IMR-90 (cell line): ENCODE measurements around the gene FAM163B. TPM values are rescaled to one million over a fixed set of nuclear protein-coding genes. Genes with fewer than 3 reads are reported as not detected.

Experiments used
- ATAC-seq: fragments of 200-7000 bp; cut with Tn5 transposase; 2 replicates; pipeline ENCODE4 v1.9.1; 2020; ENCODE audit warnings: low read depth, mild to moderate bottlenecking, moderate library complexity
- BruUV-seq: library from RNA; stranded (reverse); fragments of 400-500 nt; replicated peaks from 2 replicates; lab custom pipeline; 2021; lab: Mats Ljungman, UMichigan
- CTCF ChIA-PET: fragments of 300-600 bp; formaldehyde crosslinking; extraction: SDS; loops from one replicate; lab custom pipeline; 2021; ENCODE audit warnings: antibody characterized with exemption; lab: Yijun Ruan, JAX
- POLR2A ChIA-PET: fragments of 300-600 bp; sonication (Branson Sonifier 250); formaldehyde crosslinking; loops from one replicate; lab custom pipeline; 2022; ENCODE audit warnings: antibody characterized with exemption; ENCODE audit not compliant: unreplicated experiment; lab: Charles Lee
- DNase-seq: peaks from one replicate; pipeline ENCODE4 v3.0.0; 2013
- H2AFZ ChIP-seq: replicated peaks from 2 replicates; pipeline ENCODE3; 2013; ENCODE audit warnings: low read length, mild to moderate bottlenecking; ENCODE audit not compliant: poor library complexity
- H2AK5ac ChIP-seq: 2 replicates; pipeline ENCODE4 v1.6.1; 2013; ENCODE audit warnings: low read depth, low read length, inconsistent platforms
- H2AK9ac ChIP-seq: replicated peaks from 2 replicates; pipeline ENCODE3; 2013; ENCODE audit warnings: mild to moderate bottlenecking, low read depth, low read length, moderate library complexity; ENCODE audit not compliant: poor library complexity
- H2BK120ac ChIP-seq: 2 replicates; pipeline ENCODE4 v1.6.1; 2013; ENCODE audit warnings: low read depth, low read length, inconsistent platforms
- H2BK15ac ChIP-seq: 3 replicates; pipeline ENCODE4 v1.6.1; 2013; ENCODE audit warnings: low read depth, low read length, inconsistent platforms
- H2BK20ac ChIP-seq: 2 replicates; pipeline ENCODE4 v1.6.1; 2013; ENCODE audit warnings: low read depth, mild to moderate bottlenecking, inconsistent platforms, low read length, moderate library complexity
- H2BK5ac ChIP-seq: 2 replicates; pipeline ENCODE4 v1.6.1; 2013; ENCODE audit warnings: mild to moderate bottlenecking, low read depth, low read length, inconsistent platforms; ENCODE audit not compliant: poor library complexity, severe bottlenecking
- H3K14ac ChIP-seq: replicated peaks from 2 replicates; pipeline ENCODE4 v1.6.1; 2013; ENCODE audit warnings: low read depth, low read length, inconsistent platforms
- H3K18ac ChIP-seq: 2 replicates; pipeline ENCODE4 v1.6.1; 2013; ENCODE audit warnings: low read depth, low read length, control low read depth
- H3K23ac ChIP-seq: 2 replicates; pipeline ENCODE4 v1.6.1; 2013; ENCODE audit warnings: low read depth, low read length, inconsistent platforms
- H3K27ac ChIP-seq: 2 replicates; pipeline ENCODE4 v1.5.1; 2013; ENCODE audit warnings: mild to moderate bottlenecking, control low read depth, low read length; ENCODE audit not compliant: insufficient read depth
- H3K27me3 ChIP-seq: 2 replicates; pipeline ENCODE4 v1.6.1; 2013; ENCODE audit warnings: low read length; ENCODE audit not compliant: control insufficient read depth, insufficient read depth
- H3K36me3 ChIP-seq: 2 replicates; pipeline ENCODE4 v1.6.1; 2013; ENCODE audit warnings: low read length, mixed read lengths; ENCODE audit not compliant: control insufficient read depth, insufficient read depth
- H3K4ac ChIP-seq: 2 replicates; pipeline ENCODE4 v1.6.1; 2013; ENCODE audit warnings: low read depth, low read length, inconsistent platforms
- H3K4me1 ChIP-seq: 2 replicates; pipeline ENCODE4 v1.6.1; 2013; ENCODE audit warnings: low read length, mixed read lengths; ENCODE audit not compliant: control insufficient read depth, insufficient read depth
- H3K4me2 ChIP-seq: 2 replicates; pipeline ENCODE4 v1.6.1; 2013; ENCODE audit warnings: low read depth, mild to moderate bottlenecking, control low read depth, low read length, moderate library complexity
- H3K4me3 ChIP-seq: 2 replicates; pipeline ENCODE4 v1.5.1; 2013; ENCODE audit warnings: low read depth, mild to moderate bottlenecking, control low read depth, low read length, moderate library complexity; ENCODE audit not compliant: insufficient read depth
- H3K56ac ChIP-seq: 2 replicates; pipeline ENCODE4 v1.6.1; 2013; ENCODE audit warnings: low read length, inconsistent platforms; ENCODE audit not compliant: insufficient read depth; ENCODE audit errors: extremely low read depth
- H3K79me1 ChIP-seq, 2 experiments: 2 replicates each; pipeline ENCODE4 v1.6.1; 2013; ENCODE audit warnings: low read length in 2 of 2, inconsistent platforms in 1 of 2, low read depth in 1 of 2
- H3K9ac ChIP-seq: 2 replicates; pipeline ENCODE4 v1.6.1; 2013; ENCODE audit warnings: low read depth, low read length, control low read depth
- H3K9me1 ChIP-seq: 2 replicates; pipeline ENCODE4 v1.6.1; 2013; ENCODE audit warnings: low read length, inconsistent platforms; ENCODE audit not compliant: insufficient read depth
- H3K9me3 ChIP-seq: 2 replicates; pipeline ENCODE4 v1.6.1; 2013; ENCODE audit warnings: low read length; ENCODE audit not compliant: control insufficient read depth, insufficient read depth
- H4K20me1 ChIP-seq: 2 replicates; pipeline ENCODE4 v1.6.1; 2013; ENCODE audit warnings: low read length, inconsistent platforms; ENCODE audit not compliant: insufficient read depth
- H4K5ac ChIP-seq: 2 replicates; pipeline ENCODE4 v1.6.1; 2013; ENCODE audit warnings: mild to moderate bottlenecking, low read depth, low read length, control low read depth
- H4K8ac ChIP-seq, 2 experiments: 2 replicates each; pipeline ENCODE4 v1.6.1; 2013; ENCODE audit warnings: low read depth in 2 of 2, low read length in 2 of 2, control low read depth in 1 of 2, inconsistent platforms in 1 of 2
- H4K91ac ChIP-seq: 2 replicates; pipeline ENCODE4 v1.6.1; 2013; ENCODE audit warnings: low read depth, low read length, inconsistent platforms; ENCODE audit not compliant: insufficient read depth
- BHLHE40 ChIP-seq: fragments of 150-350 bp; IDR thresholded peaks from 2 replicates; pipeline ENCODE4 v1.6.1; 2016; ENCODE audit warnings: mild to moderate bottlenecking, low read depth, low read length
- CEBPB ChIP-seq: IDR thresholded peaks from 2 replicates; pipeline ENCODE4 v1.6.1; 2012; ENCODE audit warnings: low read depth, low read length, improper control_type of control experiment
- CHD1 ChIP-seq: IDR thresholded peaks from 2 replicates; pipeline ENCODE4 v1.6.1; 2012; ENCODE audit warnings: low read depth, low read length, improper control_type of control experiment
- FOS ChIP-seq: fragments of 150-350 bp; IDR thresholded peaks from 2 replicates; pipeline ENCODE4 v1.6.1; 2016; ENCODE audit warnings: low read depth, low read length
- MAFK ChIP-seq: IDR thresholded peaks from 2 replicates; pipeline ENCODE4 v1.6.1; 2012; ENCODE audit warnings: low read depth, low read length, improper control_type of control experiment
- MAZ ChIP-seq: IDR thresholded peaks from 2 replicates; pipeline ENCODE4 v1.6.1; 2012; ENCODE audit warnings: low read depth, mild to moderate bottlenecking, low read length, improper control_type of control experiment, moderate library complexity, borderline replicate concordance
- MXI1 ChIP-seq: IDR thresholded peaks from 2 replicates; pipeline ENCODE4 v1.6.1; 2012; ENCODE audit warnings: low read depth, mild to moderate bottlenecking, low read length, moderate library complexity, borderline replicate concordance
- NFE2L2 ChIP-seq: fragments of 150-350 bp; IDR thresholded peaks from 2 replicates; pipeline ENCODE4 v1.6.1; 2016; ENCODE audit warnings: low read depth, mild to moderate bottlenecking, low read length
- POLR2A ChIP-seq: IDR thresholded peaks from 2 replicates; pipeline ENCODE4 v1.6.1; 2012; ENCODE audit warnings: mild to moderate bottlenecking, low read depth, low read length
- RAD21 ChIP-seq: IDR thresholded peaks from 2 replicates; pipeline ENCODE4 v1.6.1; 2012; ENCODE audit warnings: low read length, improper control_type of control experiment
- RCOR1 ChIP-seq: IDR thresholded peaks from 2 replicates; pipeline ENCODE4 v1.6.1; 2012; ENCODE audit warnings: mild to moderate bottlenecking, low read length, improper control_type of control experiment; ENCODE audit not compliant: insufficient replicate concordance
- RFX5 ChIP-seq: IDR thresholded peaks from 2 replicates; pipeline ENCODE4 v1.8.0; 2012; ENCODE audit warnings: low read depth, mild to moderate bottlenecking, low read length, moderate library complexity
- SMC3 ChIP-seq: fragments of 150-350 bp; IDR thresholded peaks from 2 replicates; pipeline ENCODE4 v1.6.1; 2016; ENCODE audit warnings: low read depth, mild to moderate bottlenecking, antibody characterized with exemption, low read length, moderate library complexity
- USF2 ChIP-seq: fragments of 150-350 bp; IDR thresholded peaks from 2 replicates; pipeline ENCODE4 v1.6.1; 2017; ENCODE audit warnings: mild to moderate bottlenecking, antibody characterized with exemption, low read length, low read depth
- WGBS, 2 experiments: methylation state at CpG; one replicate each; pipeline versions ENCODE4 v1.1.5 to v1.1.7; 2013; ENCODE audit warnings: missing lambda C conversion rate in 2 of 2; ENCODE audit not compliant: insufficient read length in 1 of 2; ENCODE audit errors: extremely low coverage in 2 of 2; 5-methylcytosine and 5-hydroxymethylcytosine counted together
- dilution Hi-C: fragments of 300-500 bp; cut with HindIII; formaldehyde crosslinking; loops from one replicate; pipeline ENCODE4 v1.14.3; 2018; ENCODE audit warnings: low sequenced_read_pairs; ENCODE audit not compliant: unreplicated experiment
- in situ Hi-C: fragments of 300-500 bp; cut with MboI; formaldehyde crosslinking; loops from 3 replicates; pipeline ENCODE4 v1.14.3; 2019; ENCODE audit warnings: low sequenced_read_pairs, inconsistent platforms, mixed read lengths
- intact Hi-C: fragments of 100-400 bp; cut with micrococcal nuclease; formaldehyde crosslinking; loops from 2 replicates; pipeline ENCODE4 v1.10.0; 2022
- polyA plus RNA-seq, 3 experiments: library from polyadenylated mRNA; depleted of rRNA; stranded (reverse); fragments of >200 nt; gene quantifications; 2 replicates each; pipeline ENCODE4 v1.2.3, GENCODE V29; 2012; ENCODE audit warnings: low replicate concordance in 1 of 3
- total RNA-seq: library from RNA; depleted of rRNA; stranded (reverse); fragments of >200 nt; gene quantifications from 2 replicates; pipeline ENCODE4 v1.2.3, GENCODE V29; 2012
- TF ChIP-seq, protein P1 (sequence below): fragments of 150-350 bp; IDR thresholded peaks from 2 replicates; pipeline ENCODE4 v1.6.1; 2016; ENCODE audit warnings: low read depth, mild to moderate bottlenecking, low read length, moderate library complexity, borderline replicate concordance
- TF ChIP-seq, protein P2 (sequence below): conservative IDR thresholded peaks from 2 replicates; pipeline ENCODE4 v1.5.1; 2012; ENCODE audit warnings: mild to moderate bottlenecking, low read depth, low read length, improper control_type of control experiment

Gene FAM163B
- total and polyA plus RNA-seq, 2 of the 4 experiments (the other 2 are of a cell fraction) = not detected

DNA sequence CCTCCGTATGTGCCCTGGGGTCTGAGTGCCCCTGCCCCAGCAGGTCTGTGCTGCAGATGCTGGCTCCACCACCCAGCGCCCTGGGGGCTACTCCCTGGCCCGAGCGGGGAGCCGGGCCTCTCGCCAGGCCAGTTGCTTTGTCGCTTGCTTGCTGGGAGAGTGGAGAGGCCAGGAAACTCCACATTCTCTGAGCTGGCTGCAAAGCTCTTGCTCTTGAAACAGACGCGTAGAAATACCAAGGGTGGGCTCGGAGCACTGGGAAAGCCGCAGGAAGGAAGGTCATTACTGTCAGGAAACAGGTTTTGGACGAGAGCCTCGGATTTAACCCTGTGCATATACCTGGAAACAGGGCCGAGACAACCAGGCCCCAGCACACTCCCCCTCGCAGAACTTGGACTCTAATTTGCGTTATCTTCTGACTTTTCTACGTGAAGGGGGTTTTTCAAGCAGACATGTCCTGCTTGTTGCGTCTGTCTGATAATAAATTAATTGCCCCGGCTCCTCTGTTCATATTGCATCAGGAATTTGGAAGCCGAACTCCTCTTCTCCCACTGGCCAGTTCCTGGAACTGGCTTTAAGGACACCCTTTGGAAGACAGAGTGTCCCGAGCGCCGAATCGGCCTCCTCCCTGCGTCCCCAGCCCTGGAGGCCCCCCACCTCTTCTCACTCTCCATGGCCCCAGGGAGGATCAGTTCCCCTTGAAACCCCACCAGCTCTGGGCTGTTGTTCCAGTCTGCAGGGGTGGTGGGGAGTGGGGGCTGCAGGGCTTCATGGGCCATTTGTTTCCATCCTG is 63.5 kb downstream of the FAM163B start:
- Histone ChIP-seq H3K4ac (no peak overlapping the region), H2BK120ac (no peak overlapping the region), H2BK5ac (no peak overlapping the region), H3K9me3 (no peaks in the 10 kb centered on the region), H4K8ac (no peak overlapping the region), H3K56ac (no peak overlapping the region), H3K4me1 (no peaks in the 10 kb centered on the region), H3K9me1 (no peaks in the 10 kb centered on the region), H2AK5ac (no peak overlapping the region), H4K5ac (no peak overlapping the region), H3K18ac (no peak overlapping the region), H2BK15ac (no peak overlapping the region), H3K27ac (no peak overlapping the region), H3K9ac (no peak overlapping the region), H4K91ac (no peak overlapping the region), H3K27me3 (peaks cover 53% of the 10 kb centered on the region), H3K14ac (no peak overlapping the region), H3K4me3 (no peak overlapping the region), H3K79me1 (no peaks in the 10 kb centered on the region), H3K4me2 (no peak overlapping the region), H2AK9ac (no peak overlapping the region), H2AFZ (no peak overlapping the region), H2BK20ac (no peak overlapping the region), H3K36me3 (no peaks in the 10 kb centered on the region), H4K20me1 (no peaks in the 10 kb centered on the region), H3K23ac (no peak overlapping the region)
- dilution Hi-C loops = no loop called here
- ATAC-seq = no peak
- ChIA-PET CTCF (no interaction called here), POLR2A (no interaction called here)
- TF ChIP-seq, protein P1, sequence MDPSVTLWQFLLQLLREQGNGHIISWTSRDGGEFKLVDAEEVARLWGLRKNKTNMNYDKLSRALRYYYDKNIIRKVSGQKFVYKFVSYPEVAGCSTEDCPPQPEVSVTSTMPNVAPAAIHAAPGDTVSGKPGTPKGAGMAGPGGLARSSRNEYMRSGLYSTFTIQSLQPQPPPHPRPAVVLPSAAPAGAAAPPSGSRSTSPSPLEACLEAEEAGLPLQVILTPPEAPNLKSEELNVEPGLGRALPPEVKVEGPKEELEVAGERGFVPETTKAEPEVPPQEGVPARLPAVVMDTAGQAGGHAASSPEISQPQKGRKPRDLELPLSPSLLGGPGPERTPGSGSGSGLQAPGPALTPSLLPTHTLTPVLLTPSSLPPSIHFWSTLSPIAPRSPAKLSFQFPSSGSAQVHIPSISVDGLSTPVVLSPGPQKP = no peak
- no peak for TF ChIP-seq NFE2L2
- no peak for TF ChIP-seq MXI1
- TF ChIP-seq CHD1 = no peak
- TF ChIP-seq SMC3 = no peak
- no peak for TF ChIP-seq FOS
- no peak for TF ChIP-seq POLR2A
- no peak for TF ChIP-seq CEBPB
- no peak for TF ChIP-seq BHLHE40
- TF ChIP-seq RAD21 = no peak
- no peak for TF ChIP-seq RCOR1
- TF ChIP-seq MAFK = no peak
- no peak for TF ChIP-seq RFX5
- no peak for TF ChIP-seq MAZ
- TF ChIP-seq, protein P2, sequence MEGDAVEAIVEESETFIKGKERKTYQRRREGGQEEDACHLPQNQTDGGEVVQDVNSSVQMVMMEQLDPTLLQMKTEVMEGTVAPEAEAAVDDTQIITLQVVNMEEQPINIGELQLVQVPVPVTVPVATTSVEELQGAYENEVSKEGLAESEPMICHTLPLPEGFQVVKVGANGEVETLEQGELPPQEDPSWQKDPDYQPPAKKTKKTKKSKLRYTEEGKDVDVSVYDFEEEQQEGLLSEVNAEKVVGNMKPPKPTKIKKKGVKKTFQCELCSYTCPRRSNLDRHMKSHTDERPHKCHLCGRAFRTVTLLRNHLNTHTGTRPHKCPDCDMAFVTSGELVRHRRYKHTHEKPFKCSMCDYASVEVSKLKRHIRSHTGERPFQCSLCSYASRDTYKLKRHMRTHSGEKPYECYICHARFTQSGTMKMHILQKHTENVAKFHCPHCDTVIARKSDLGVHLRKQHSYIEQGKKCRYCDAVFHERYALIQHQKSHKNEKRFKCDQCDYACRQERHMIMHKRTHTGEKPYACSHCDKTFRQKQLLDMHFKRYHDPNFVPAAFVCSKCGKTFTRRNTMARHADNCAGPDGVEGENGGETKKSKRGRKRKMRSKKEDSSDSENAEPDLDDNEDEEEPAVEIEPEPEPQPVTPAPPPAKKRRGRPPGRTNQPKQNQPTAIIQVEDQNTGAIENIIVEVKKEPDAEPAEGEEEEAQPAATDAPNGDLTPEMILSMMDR = no peak
- TF ChIP-seq USF2 = no peak
- in situ Hi-C loops = no loop called here
- intact Hi-C loops = no loop called here
- no TSS peak for BruUV-seq
- no peak for DNase-seq
- WGBS, 2 experiments = 18% methylated on average over 4 of the region's 25 CpGs; no CpG with 5 or more reads in 1 of the 2 experiments
